Endothelial cell of umbilical vein (primary cell): ENCODE results near the gene CTF1. TPM values are rescaled to one million over a fixed set of nuclear protein-coding genes. Genes with fewer than 3 reads are reported as not detected.
A peak's percentile ranks its signal among the peaks of the same experiment; 100 is the strongest.

Experiments
- BruUV-seq: library from RNA; stranded (reverse); fragments of 400-500 nt; replicated peaks from 2 replicates; lab custom pipeline; 2021; lab: Mats Ljungman, UMichigan
- CTCF ChIA-PET: fragments of 300-600, 350-600 bp; sonication (Branson Sonifier 250); formaldehyde crosslinking; loops from one replicate; lab custom pipeline; 2021; ENCODE audit warnings: antibody characterized with exemption, inconsistent platforms; lab: Charles Lee
- POLR2A ChIA-PET: fragments of 300-600, 350-600 bp; sonication (Branson Sonifier 250); formaldehyde crosslinking; loops from one replicate; lab custom pipeline; 2021; ENCODE audit warnings: antibody characterized with exemption, inconsistent platforms; lab: Charles Lee
- DNase-seq: peaks from one replicate; pipeline ENCODE4 v3.0.0-alpha.2; 2011; ENCODE audit warnings: low read depth, low spot score
- FAIRE-seq: peaks from 2 replicates; lab custom pipeline; 2011; peaks lifted over from hg19 to GRCh38; lab: Jason Lieb, UNC
- H2AFZ ChIP-seq: 2 replicates; pipeline ENCODE4 v1.6.0; 2012; ENCODE audit warnings: low read depth, low read length, control low read depth, inconsistent platforms
- H3K27ac ChIP-seq: 2 replicates; pipeline ENCODE4 v1.5.1; 2011; ENCODE audit warnings: low read depth, mild to moderate bottlenecking, control low read depth, low read length, moderate library complexity; ENCODE audit not compliant: insufficient read depth
- H3K27me3 ChIP-seq, 2 experiments: 2 replicates each; pipeline versions ENCODE4 v1.6.0 to v1.6.1; 2011; ENCODE audit warnings: low read length in 2 of 2, mixed read lengths in 1 of 2; ENCODE audit not compliant: control insufficient read depth in 2 of 2, insufficient read depth in 2 of 2
- H3K36me3 ChIP-seq, 2 experiments: 2 replicates in 1 of 2; 3 replicates in 1 of 2; pipeline ENCODE4 v1.5.1; 2011; ENCODE audit warnings: low read length in 2 of 2, mild to moderate bottlenecking in 1 of 2, moderate library complexity in 1 of 2; ENCODE audit not compliant: control insufficient read depth in 2 of 2, insufficient read depth in 2 of 2; ENCODE audit errors: extremely low read depth in 1 of 2
- H3K4me1 ChIP-seq: 3 replicates; pipeline ENCODE4 v1.5.1; 2011; ENCODE audit warnings: mild to moderate bottlenecking, low read length; ENCODE audit not compliant: control insufficient read depth, insufficient read depth; ENCODE audit errors: extremely low read depth
- H3K4me2 ChIP-seq: 2 replicates; pipeline ENCODE4 v1.6.1; 2011; ENCODE audit warnings: low read length, control low read depth, mixed read lengths; ENCODE audit not compliant: insufficient read depth
- H3K4me3 ChIP-seq, 3 experiments: fragments of 200-600 bp in 1 of 3; sonication (generic), shearing (Covaris generic) in 1 of 3; replicated peaks in 1 of 3; 2 replicates each; pipeline ENCODE4 v1.5.1; 2011 to 2016; ENCODE audit warnings: control low read depth in 3 of 3, low read length in 3 of 3, mild to moderate bottlenecking in 2 of 3, inconsistent platforms in 1 of 3, low read depth in 1 of 3, moderate library complexity in 1 of 3; ENCODE audit not compliant: insufficient read depth in 1 of 3
- H3K79me2 ChIP-seq: 2 replicates; pipeline ENCODE4 v1.6.0; 2012; ENCODE audit warnings: low read length, inconsistent platforms; ENCODE audit not compliant: control insufficient read depth, insufficient read depth
- H3K9ac ChIP-seq: replicated peaks from 2 replicates; pipeline ENCODE3; 2011; ENCODE audit warnings: low read length, control low read depth; ENCODE audit not compliant: insufficient read depth; ENCODE audit errors: extremely low read depth
- H3K9me1 ChIP-seq: replicated peaks from 3 replicates; pipeline ENCODE4 v1.6.0; 2011; ENCODE audit warnings: mild to moderate bottlenecking, low read length; ENCODE audit not compliant: control insufficient read depth, insufficient read depth; ENCODE audit errors: extremely low read depth
- H3K9me3 ChIP-seq: replicated peaks from 2 replicates; pipeline ENCODE4 v1.5.1; 2012; ENCODE audit warnings: low read length, inconsistent platforms; ENCODE audit not compliant: control insufficient read depth, insufficient read depth
- H4K20me1 ChIP-seq: replicated peaks from 2 replicates; pipeline ENCODE3; 2011; ENCODE audit warnings: mild to moderate bottlenecking, low read length; ENCODE audit not compliant: control insufficient read depth, insufficient read depth; ENCODE audit errors: extremely low read depth
- EZH2 ChIP-seq: IDR thresholded peaks from 2 replicates; pipeline ENCODE4 v1.6.1; 2012; ENCODE audit warnings: borderline replicate concordance, low read depth, mild to moderate bottlenecking, moderate library complexity, low read length, inconsistent platforms; ENCODE audit not compliant: severe bottlenecking
- FOS ChIP-seq: IDR thresholded peaks from 2 replicates; pipeline ENCODE4 v1.6.1; 2011; ENCODE audit warnings: mild to moderate bottlenecking, low read length, moderate library complexity, borderline replicate concordance; ENCODE audit not compliant: insufficient read depth
- GATA2 ChIP-seq: IDR thresholded peaks from 2 replicates; pipeline ENCODE4 v1.7.0; 2011; ENCODE audit warnings: low read depth, mild to moderate bottlenecking, moderate library complexity, mixed read lengths, low read length; ENCODE audit not compliant: insufficient read length, insufficient read depth
- JUN ChIP-seq: IDR thresholded peaks from 2 replicates; pipeline ENCODE4 v1.6.1; 2011; ENCODE audit warnings: borderline replicate concordance, low read depth; ENCODE audit not compliant: insufficient read length, insufficient read depth
- MYC ChIP-seq: IDR thresholded peaks from one replicate; pipeline ENCODE4 v1.6.1; 2011; ENCODE audit warnings: mild to moderate bottlenecking, low read depth, low read length
- dilution Hi-C: fragments of 300-500 bp; cut with MboI; formaldehyde crosslinking; loops from one replicate; pipeline ENCODE4 v1.15.0; 2019; ENCODE audit warnings: low sequenced_read_pairs; ENCODE audit not compliant: extremely low pct_ligation_motif_present
- intact Hi-C: fragments of 100-400 bp; cut with micrococcal nuclease; formaldehyde crosslinking; loops from one replicate; pipeline ENCODE4 v1.10.0; 2022
- polyA plus RNA-seq, 4 experiments: library from polyadenylated mRNA; depleted of rRNA in 3 of 4; stranded (reverse) in 3 of 4; unstranded in 1 of 4; fragments of >200 nt; gene quantifications; 2 replicates each; pipeline versions ENCODE4 v1.2.1 to v1.2.3, GENCODE V29; 2011 to 2012; ENCODE audit warnings: missing spikeins in 1 of 4
- total RNA-seq: library from RNA; stranded (reverse); gene quantifications from 2 replicates; pipeline ENCODE4 v1.2.3, GENCODE V29; 2021
- TF ChIP-seq, protein P1 (sequence below), 2 donors: IDR thresholded peaks; 1 replicate in 1 of 2; 2 replicates in 1 of 2; pipeline ENCODE4 v1.5.1; 2011; ENCODE audit warnings: low read length in 2 of 2, mild to moderate bottlenecking in 2 of 2, moderate library complexity in 2 of 2, control low read depth in 1 of 2, inconsistent platforms in 1 of 2, low read depth in 1 of 2; ENCODE audit not compliant: insufficient read depth in 1 of 2; ENCODE audit errors: extremely low read depth in 1 of 2
- TF ChIP-seq, protein P2 (sequence below): IDR thresholded peaks from 2 replicates; pipeline ENCODE4 v1.6.1; 2011; ENCODE audit not compliant: insufficient read depth, insufficient read length

The CTF1 gene
- total and polyA plus RNA-seq, 2 donors (not counting 3 experiments of a cell fraction or from before 2014, with no cell fraction given), result 1.5 to 4.7 TPM

DNA sequence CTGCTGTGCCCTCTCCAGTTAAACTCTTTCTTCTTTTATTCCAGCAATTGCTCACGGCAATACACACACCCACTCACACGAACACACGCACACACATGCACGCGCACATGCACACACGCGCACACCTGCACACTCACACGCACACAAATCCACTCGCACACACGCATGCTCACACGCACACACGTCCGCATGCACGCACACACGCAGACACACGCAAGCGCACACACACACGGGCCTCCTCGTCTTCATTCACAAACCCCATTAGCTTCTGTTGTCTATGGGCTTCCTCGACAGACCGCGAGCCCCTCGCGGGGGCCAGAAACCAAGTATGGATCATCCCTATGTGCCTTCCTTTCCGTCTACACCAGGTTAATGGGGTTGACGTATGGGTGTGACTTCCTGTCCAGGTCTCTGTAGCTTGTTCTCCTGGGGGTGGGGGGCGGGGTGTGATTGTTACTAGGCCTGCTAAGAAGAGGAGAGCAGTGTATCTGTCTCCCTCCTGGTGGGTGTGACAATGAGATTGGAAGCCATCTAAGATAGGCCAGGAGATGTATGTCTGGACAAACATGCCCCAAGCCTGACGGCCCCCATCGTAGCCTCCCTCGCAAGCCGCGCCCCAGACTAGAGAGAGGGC lies 670 bp upstream of the CTF1 start:
- TF ChIP-seq FOS (no peak), JUN (no peak), GATA2 (no peak), EZH2 (no peak), MYC (no peak)
- TF ChIP-seq, protein P1, sequence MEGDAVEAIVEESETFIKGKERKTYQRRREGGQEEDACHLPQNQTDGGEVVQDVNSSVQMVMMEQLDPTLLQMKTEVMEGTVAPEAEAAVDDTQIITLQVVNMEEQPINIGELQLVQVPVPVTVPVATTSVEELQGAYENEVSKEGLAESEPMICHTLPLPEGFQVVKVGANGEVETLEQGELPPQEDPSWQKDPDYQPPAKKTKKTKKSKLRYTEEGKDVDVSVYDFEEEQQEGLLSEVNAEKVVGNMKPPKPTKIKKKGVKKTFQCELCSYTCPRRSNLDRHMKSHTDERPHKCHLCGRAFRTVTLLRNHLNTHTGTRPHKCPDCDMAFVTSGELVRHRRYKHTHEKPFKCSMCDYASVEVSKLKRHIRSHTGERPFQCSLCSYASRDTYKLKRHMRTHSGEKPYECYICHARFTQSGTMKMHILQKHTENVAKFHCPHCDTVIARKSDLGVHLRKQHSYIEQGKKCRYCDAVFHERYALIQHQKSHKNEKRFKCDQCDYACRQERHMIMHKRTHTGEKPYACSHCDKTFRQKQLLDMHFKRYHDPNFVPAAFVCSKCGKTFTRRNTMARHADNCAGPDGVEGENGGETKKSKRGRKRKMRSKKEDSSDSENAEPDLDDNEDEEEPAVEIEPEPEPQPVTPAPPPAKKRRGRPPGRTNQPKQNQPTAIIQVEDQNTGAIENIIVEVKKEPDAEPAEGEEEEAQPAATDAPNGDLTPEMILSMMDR (IDR thresholded peaks at IDR 0.05; ENCODE audit: extremely low read depth in 1 of 2, insufficient read depth in 1 of 2, low read depth in 1 of 2, low read length in 2 of 2), result no peak
- TF ChIP-seq, protein P2, sequence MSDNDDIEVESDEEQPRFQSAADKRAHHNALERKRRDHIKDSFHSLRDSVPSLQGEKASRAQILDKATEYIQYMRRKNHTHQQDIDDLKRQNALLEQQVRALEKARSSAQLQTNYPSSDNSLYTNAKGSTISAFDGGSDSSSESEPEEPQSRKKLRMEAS, result no peak
- Histone ChIP-seq H3K9me3 (no peaks in the 10 kb centered on the region), H3K4me2 (no peak overlapping the region), H3K79me2 (peaks cover 9% of the 10 kb centered on the region), H3K9me1 (no peaks in the 10 kb centered on the region), H3K4me3 (no peak overlapping the region), H3K4me1 (peaks cover 13% of the 10 kb centered on the region), H3K9ac (no peak overlapping the region), H4K20me1 (no peaks in the 10 kb centered on the region), H3K27me3 (no peaks in the 10 kb centered on the region), H3K27ac (peak overlapping the region; percentile 69), H2AFZ (peak overlapping the region; percentile 62), H3K36me3 (no peaks in the 10 kb centered on the region)
- BruUV-seq, result no TSS peak
- intact Hi-C loops (no loop called here), dilution Hi-C loops (no loop called here)
- FAIRE-seq (no peak), DNase-seq (no peak)
- CTCF ChIA-PET, result interaction anchor here (0.7 to 3.4 kb wide), 2 partner anchors 20 to 51 kb away, joined by 3 to 18 read pairs; no protein-coding TSS in a partner anchor
- POLR2A ChIA-PET, result no interaction called here
